K562 (cell line): ENCODE results near the gene HSD3B7. TPM values are rescaled to one million over a fixed set of nuclear protein-coding genes. Genes with fewer than 3 reads are reported as not detected.

Experiments
- CBFA2T3 ChIP-seq: fragments of 450-650 bp; IDR thresholded peaks from 2 replicates; pipeline ENCODE4 v1.6.1; 2017
- DMBX1 ChIP-seq: fragments of 250-450 bp; sonication (Bioruptor Pico); IDR thresholded peaks from 2 replicates; pipeline ENCODE4 v1.8.0; 2022; ENCODE audit warnings: inconsistent platforms, mild to moderate bottlenecking, moderate library complexity, borderline replicate concordance
- NCOA2 ChIP-seq, 2 experiments: fragments of 450-650 bp; IDR thresholded peaks; 2 replicates each; pipeline ENCODE4 v1.6.1; 2018; ENCODE audit warnings: mild to moderate bottlenecking in 2 of 2, moderate library complexity in 1 of 2; ENCODE audit not compliant: partially characterized antibody in 2 of 2
- NCOR1 ChIP-seq: fragments of 450-650 bp; IDR thresholded peaks from 2 replicates; pipeline ENCODE4 v1.6.1; 2016; ENCODE audit warnings: mild to moderate bottlenecking, moderate library complexity
- PHF20 ChIP-seq: fragments of 450-650 bp; IDR thresholded peaks from 2 replicates; pipeline ENCODE4 v1.6.1; 2018; ENCODE audit not compliant: partially characterized antibody
- PRMT5 ChIP-seq: sonication (generic); formaldehyde crosslinking; IDR thresholded peaks from 2 replicates; pipeline ENCODE4 v1.5.0; 2020; ENCODE audit warnings: missing genetic modification reagents
- PRPF4 ChIP-seq: fragments of 200-400 bp; formaldehyde crosslinking; IDR thresholded peaks from one replicate; pipeline ENCODE4 v1.6.1; 2017; ENCODE audit warnings: low read length, low read depth, mild to moderate bottlenecking; ENCODE audit not compliant: insufficient read depth, poor library complexity, severe bottlenecking
- PTTG1 ChIP-seq: fragments of 450-650 bp; IDR thresholded peaks from 2 replicates; pipeline ENCODE4 v1.6.1; 2016; ENCODE audit warnings: low read depth, mild to moderate bottlenecking, missing genetic modification characterization, missing compliant biosample characterization
- SAP30 ChIP-seq: fragments of 200-600 bp; sonication (generic); IDR thresholded peaks from 2 replicates; pipeline ENCODE4 v1.6.1; 2012; ENCODE audit warnings: borderline replicate concordance, low read depth, mild to moderate bottlenecking, moderate library complexity, low read length, control low read depth, inconsistent platforms; ENCODE audit not compliant: insufficient read depth, poor library complexity, severe bottlenecking
- SMARCA4 ChIP-seq: fragments of 450-650 bp; IDR thresholded peaks from 2 replicates; pipeline ENCODE4 v1.6.1; 2016
- TCF3 ChIP-seq: sonication (generic); formaldehyde crosslinking; IDR thresholded peaks from 2 replicates; pipeline ENCODE4 v1.4.0; 2020; ENCODE audit warnings: mild to moderate bottlenecking, missing genetic modification reagents
- ZNF583 ChIP-seq: fragments of 250-450 bp; sonication (Bioruptor Pico); IDR thresholded peaks from 2 replicates; pipeline ENCODE4 v1.4.0; 2020
- polyA plus RNA-seq, 8 experiments: library from polyadenylated mRNA; depleted of rRNA in 4 of 8; stranded (reverse) in 5 of 8; unstranded in 3 of 8; fragments of >200 nt; fragmentation: Nextera tagmentation in 2 of 8; fragmentation: Illumina TruSeq in 1 of 8; extraction: Ambion mirVana in 2 of 8; extraction: Trizol in 1 of 8; gene quantifications; 2 replicates each; pipeline versions ENCODE4 v1.2.1 to v1.2.3, GENCODE V29; 2011 to 2014; ENCODE audit warnings: inconsistent platforms in 1 of 8, missing spikeins in 1 of 8
- total RNA-seq, 7 experiments: library from RNA; depleted of rRNA in 6 of 7; stranded (reverse); fragments of >200 nt in 6 of 7; fragmentation: Illumina TruSeq in 2 of 7; extraction: Trizol in 2 of 7; gene quantifications; 2 replicates each; pipeline versions ENCODE4 v1.2.1 to v1.2.3, GENCODE V29; 2011 to 2021; ENCODE audit warnings: low replicate concordance in 1 of 7
- TF ChIP-seq, protein P1 (sequence below): fragments of 250-450 bp; sonication (Bioruptor Pico); IDR thresholded peaks from 2 replicates; pipeline ENCODE4 v1.9.0; 2021; ENCODE audit warnings: mild to moderate bottlenecking, inconsistent platforms
- TF ChIP-seq, protein P2 (sequence below): sonication (generic); formaldehyde crosslinking; IDR thresholded peaks from 2 replicates; pipeline ENCODE4 v1.5.0; 2020; ENCODE audit warnings: missing genetic modification reagents
- TF ChIP-seq, protein P3 (sequence below): fragments of 250-450 bp; sonication (Bioruptor Pico); IDR thresholded peaks from 2 replicates; pipeline ENCODE4 v1.4.0; 2020; ENCODE audit warnings: borderline replicate concordance
- TF ChIP-seq, protein P4 (sequence below): fragments of 250-450 bp; sonication (Bioruptor Pico); IDR thresholded peaks from 2 replicates; pipeline ENCODE4 v1.4.0; 2020
- TF ChIP-seq, protein P5 (sequence below): IDR thresholded peaks from 3 replicates; pipeline ENCODE4 v1.6.1; 2011; ENCODE audit warnings: borderline replicate concordance, mild to moderate bottlenecking; ENCODE audit not compliant: insufficient read length, insufficient read depth

Gene HSD3B7
- total and polyA plus RNA-seq, 9 of the 15 experiments (the other 6 are each of a cell fraction or from before 2014, with no cell fraction given), result 5.4 to 49.1 (median 23.0) TPM

DNA sequence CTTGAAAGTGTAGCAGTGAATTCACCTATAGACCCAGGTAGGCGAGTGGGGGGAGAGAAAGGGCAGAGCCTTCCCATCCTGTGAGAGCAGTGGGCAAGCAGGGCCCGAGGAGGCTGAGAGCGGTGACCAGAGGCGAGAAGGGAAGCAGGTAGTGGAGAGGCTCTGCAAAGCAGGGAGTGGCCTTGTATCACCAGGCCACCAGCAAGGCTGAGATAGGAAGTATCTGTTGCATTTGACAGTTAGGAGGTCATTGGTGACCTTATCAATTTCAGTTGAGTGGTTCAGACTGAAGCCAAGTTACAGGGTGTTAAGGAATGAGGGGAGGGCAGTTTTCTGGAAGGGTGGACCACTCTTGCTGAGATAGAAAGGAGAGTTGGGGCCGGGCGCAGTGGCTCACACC lies 10.7 kb upstream of the HSD3B7 start (continued):
- peak; percentile 64 for TF ChIP-seq TCF3 (CRISPR knock-in tag)
- TF ChIP-seq, protein P1, sequence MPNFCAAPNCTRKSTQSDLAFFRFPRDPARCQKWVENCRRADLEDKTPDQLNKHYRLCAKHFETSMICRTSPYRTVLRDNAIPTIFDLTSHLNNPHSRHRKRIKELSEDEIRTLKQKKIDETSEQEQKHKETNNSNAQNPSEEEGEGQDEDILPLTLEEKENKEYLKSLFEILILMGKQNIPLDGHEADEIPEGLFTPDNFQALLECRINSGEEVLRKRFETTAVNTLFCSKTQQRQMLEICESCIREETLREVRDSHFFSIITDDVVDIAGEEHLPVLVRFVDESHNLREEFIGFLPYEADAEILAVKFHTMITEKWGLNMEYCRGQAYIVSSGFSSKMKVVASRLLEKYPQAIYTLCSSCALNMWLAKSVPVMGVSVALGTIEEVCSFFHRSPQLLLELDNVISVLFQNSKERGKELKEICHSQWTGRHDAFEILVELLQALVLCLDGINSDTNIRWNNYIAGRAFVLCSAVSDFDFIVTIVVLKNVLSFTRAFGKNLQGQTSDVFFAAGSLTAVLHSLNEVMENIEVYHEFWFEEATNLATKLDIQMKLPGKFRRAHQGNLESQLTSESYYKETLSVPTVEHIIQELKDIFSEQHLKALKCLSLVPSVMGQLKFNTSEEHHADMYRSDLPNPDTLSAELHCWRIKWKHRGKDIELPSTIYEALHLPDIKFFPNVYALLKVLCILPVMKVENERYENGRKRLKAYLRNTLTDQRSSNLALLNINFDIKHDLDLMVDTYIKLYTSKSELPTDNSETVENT (CRISPR knock-in tag), result no peak
- TF ChIP-seq NCOR1, result peak; percentile 15; the same call in 1 of the 2 replicates
- no peak for TF ChIP-seq SMARCA4
- TF ChIP-seq PTTG1 (tag), result no peak
- TF ChIP-seq, protein P2, sequence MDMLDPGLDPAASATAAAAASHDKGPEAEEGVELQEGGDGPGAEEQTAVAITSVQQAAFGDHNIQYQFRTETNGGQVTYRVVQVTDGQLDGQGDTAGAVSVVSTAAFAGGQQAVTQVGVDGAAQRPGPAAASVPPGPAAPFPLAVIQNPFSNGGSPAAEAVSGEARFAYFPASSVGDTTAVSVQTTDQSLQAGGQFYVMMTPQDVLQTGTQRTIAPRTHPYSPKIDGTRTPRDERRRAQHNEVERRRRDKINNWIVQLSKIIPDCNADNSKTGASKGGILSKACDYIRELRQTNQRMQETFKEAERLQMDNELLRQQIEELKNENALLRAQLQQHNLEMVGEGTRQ (CRISPR knock-in tag), result no peak
- TF ChIP-seq, protein P3, sequence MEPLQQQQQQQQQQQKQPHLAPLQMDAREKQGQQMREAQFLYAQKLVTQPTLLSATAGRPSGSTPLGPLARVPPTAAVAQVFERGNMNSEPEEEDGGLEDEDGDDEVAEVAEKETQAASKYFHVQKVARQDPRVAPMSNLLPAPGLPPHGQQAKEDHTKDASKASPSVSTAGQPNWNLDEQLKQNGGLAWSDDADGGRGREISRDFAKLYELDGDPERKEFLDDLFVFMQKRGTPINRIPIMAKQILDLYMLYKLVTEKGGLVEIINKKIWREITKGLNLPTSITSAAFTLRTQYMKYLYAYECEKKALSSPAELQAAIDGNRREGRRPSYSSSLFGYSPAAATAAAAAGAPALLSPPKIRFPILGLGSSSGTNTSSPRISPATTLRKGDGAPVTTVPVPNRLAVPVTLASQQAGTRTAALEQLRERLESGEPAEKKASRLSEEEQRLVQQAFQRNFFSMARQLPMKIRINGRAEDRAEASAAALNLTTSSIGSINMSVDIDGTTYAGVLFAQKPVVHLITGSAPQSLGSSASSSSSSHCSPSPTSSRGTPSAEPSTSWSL (CRISPR knock-in tag), result no peak
- TF ChIP-seq SAP30, result no peak
- TF ChIP-seq NCOA2 (IDR thresholded peaks at IDR 0.05; ENCODE audit: partially characterized antibody in 2 of 2), result no peak
- no peak for TF ChIP-seq DMBX1
- TF ChIP-seq, protein P4, sequence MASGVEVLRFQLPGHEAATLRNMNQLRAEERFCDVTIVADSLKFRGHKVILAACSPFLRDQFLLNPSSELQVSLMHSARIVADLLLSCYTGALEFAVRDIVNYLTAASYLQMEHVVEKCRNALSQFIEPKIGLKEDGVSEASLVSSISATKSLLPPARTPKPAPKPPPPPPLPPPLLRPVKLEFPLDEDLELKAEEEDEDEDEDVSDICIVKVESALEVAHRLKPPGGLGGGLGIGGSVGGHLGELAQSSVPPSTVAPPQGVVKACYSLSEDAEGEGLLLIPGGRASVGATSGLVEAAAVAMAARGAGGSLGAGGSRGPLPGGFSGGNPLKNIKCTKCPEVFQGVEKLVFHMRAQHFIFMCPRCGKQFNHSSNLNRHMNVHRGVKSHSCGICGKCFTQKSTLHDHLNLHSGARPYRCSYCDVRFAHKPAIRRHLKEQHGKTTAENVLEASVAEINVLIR (CRISPR knock-in tag), result no peak
- no peak for TF ChIP-seq PHF20
- TF ChIP-seq CBFA2T3, result peak; percentile 68
- TF ChIP-seq, protein P5, sequence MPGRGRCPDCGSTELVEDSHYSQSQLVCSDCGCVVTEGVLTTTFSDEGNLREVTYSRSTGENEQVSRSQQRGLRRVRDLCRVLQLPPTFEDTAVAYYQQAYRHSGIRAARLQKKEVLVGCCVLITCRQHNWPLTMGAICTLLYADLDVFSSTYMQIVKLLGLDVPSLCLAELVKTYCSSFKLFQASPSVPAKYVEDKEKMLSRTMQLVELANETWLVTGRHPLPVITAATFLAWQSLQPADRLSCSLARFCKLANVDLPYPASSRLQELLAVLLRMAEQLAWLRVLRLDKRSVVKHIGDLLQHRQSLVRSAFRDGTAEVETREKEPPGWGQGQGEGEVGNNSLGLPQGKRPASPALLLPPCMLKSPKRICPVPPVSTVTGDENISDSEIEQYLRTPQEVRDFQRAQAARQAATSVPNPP, result no peak
- no peak for TF ChIP-seq PRPF4
- TF ChIP-seq ZNF583, result no peak
- no peak for TF ChIP-seq PRMT5 (CRISPR knock-in tag)
